Peyer's patch (tissue), 4 donors: Measurements from ENCODE around the gene KIFAP3. TPM values are rescaled to one million over a fixed set of nuclear protein-coding genes. Genes with fewer than 3 reads are reported as not detected.
"Not testable (repeated sequence)": the region's sequence is repeated elsewhere in the genome, so short reads cannot be mapped to it uniquely, and the experiment has no call there.

ENCODE experiments used
- DNase-seq, 3 donors: peaks; one replicate each; pipeline ENCODE4 v3.0.0-alpha.2; 2017 to 2019
- H3K27ac ChIP-seq, 4 donors: fragments of 200-600 bp; sonication (generic); one replicate each; pipeline ENCODE4 v1.5.1; 2016 to 2019
- H3K27me3 ChIP-seq, 2 donors: fragments of 200-600 bp; sonication (generic); one replicate each; pipeline ENCODE4 v1.5.1; 2019
- H3K36me3 ChIP-seq, 3 donors: fragments of 200-600 bp; sonication (generic); one replicate each; pipeline ENCODE4 v1.5.1; 2016 to 2019
- H3K4me1 ChIP-seq, 4 donors: fragments of 200-600 bp; sonication (generic); one replicate each; pipeline ENCODE4 v1.5.1; 2016 to 2019
- H3K4me3 ChIP-seq, 4 donors: fragments of 200-600 bp; sonication (generic); 1 replicate in 3 of 4; 2 replicates in 1 of 4; pipeline ENCODE4 v1.5.1; 2016 to 2019; ENCODE audit warnings: mild to moderate bottlenecking in 1 of 4
- H3K9me3 ChIP-seq, 4 donors: fragments of 200-600 bp; sonication (generic); one replicate each; pipeline ENCODE4 v1.5.1; 2016 to 2019; ENCODE audit warnings: mild to moderate bottlenecking in 1 of 4
- CTCF ChIP-seq, 6 experiments: fragments of 450-650 bp in 4 of 6; fragments of 200-600 bp in 2 of 6; sonication (generic) in 1 of 6; IDR thresholded peaks; one replicate each; pipeline ENCODE4 v1.5.1; 2017 to 2019; ENCODE audit warnings: antibody characterized with exemption in 6 of 6, mild to moderate bottlenecking in 3 of 6, moderate library complexity in 1 of 6
- POLR2A ChIP-seq, 2 donors: fragments of 450-650 bp; IDR thresholded peaks; one replicate each; pipeline ENCODE4 v1.5.1; 2017; ENCODE audit warnings: antibody characterized with exemption in 2 of 2, mild to moderate bottlenecking in 2 of 2, moderate library complexity in 2 of 2
- total RNA-seq, 4 donors: library from RNA; depleted of rRNA; stranded (reverse); fragments of >200 nt; gene quantifications; one replicate each; pipeline ENCODE4 v1.1.0, GENCODE V29; 2016

The KIFAP3 gene
- total RNA-seq, 4 donors from 2014 or later, result 22.9 to 39.7 (median 25.9) TPM

GRCh38 chr1:170077926-170078325 lies 3.4 kb upstream of the KIFAP3 start:
- no peak overlapping the region for H3K4me3 ChIP-seq
- no peak for DNase-seq
- no peaks in the 10 kb centered on the region for H3K27me3 ChIP-seq
- no peak overlapping the region for H3K27ac ChIP-seq
- TF ChIP-seq POLR2A (IDR thresholded peaks at IDR 0.05), result no peak
- no peak for TF ChIP-seq CTCF (IDR thresholded peaks at IDR 0.05)
- H3K9me3 ChIP-seq, result peaks cover 0 to 5% (median 0%) of the 10 kb centered on the region in 4 donors
- peaks cover 0 to 13% (median 4%) of the 10 kb centered on the region in 4 donors for H3K4me1 ChIP-seq
- no peaks in the 10 kb centered on the region for H3K36me3 ChIP-seq

- not testable (repeated sequence) for H3K9me3 ChIP-seq, DNase-seq, H3K27ac ChIP-seq, H3K4me3 ChIP-seq, H3K27me3 ChIP-seq, H3K36me3 ChIP-seq
- H3K4me1 ChIP-seq, result peaks cover 0 to 13% (median 6%) of the 10 kb centered on the region in 4 donors
Observed at GRCh38 chr1:170076952-170077351, 2.5 kb upstream of the KIFAP3 start.

GRCh38 chr1:170076199-170076598 lies 1.7 kb upstream of the KIFAP3 start:
- peaks cover 0 to 5% (median 0%) of the 10 kb centered on the region in 4 donors for H3K9me3 ChIP-seq
- peaks cover 0 to 13% (median 6%) of the 10 kb centered on the region in 4 donors for H3K4me1 ChIP-seq
- no peak overlapping the region for H3K27ac ChIP-seq
- no peak for DNase-seq
- no peak for TF ChIP-seq POLR2A (IDR thresholded peaks at IDR 0.05)
- TF ChIP-seq CTCF (IDR thresholded peaks at IDR 0.05), result no peak
- no peak overlapping the region for H3K4me3 ChIP-seq
- no peaks in the 10 kb centered on the region for H3K36me3 ChIP-seq
- H3K27me3 ChIP-seq, result no peaks in the 10 kb centered on the region

- H3K36me3 ChIP-seq, result no peaks in the 10 kb centered on the region
- no peak for DNase-seq
- H3K27ac ChIP-seq, result peak overlapping the region; percentile 38 to 80 (median 76)
- peaks cover 0 to 13% (median 6%) of the 10 kb centered on the region in 4 donors for H3K4me1 ChIP-seq
- no peaks in the 10 kb centered on the region for H3K27me3 ChIP-seq
- TF ChIP-seq CTCF (IDR thresholded peaks at IDR 0.05) (no peak), POLR2A (IDR thresholded peaks at IDR 0.05) (no peak)
- H3K4me3 ChIP-seq, result peak overlapping the region; percentile 47 to 69 (median 57)
- peaks cover 0 to 5% (median 0%) of the 10 kb centered on the region in 4 donors for H3K9me3 ChIP-seq
Observed at GRCh38 chr1:170075186-170075585, 691 bp upstream of the KIFAP3 start.

GRCh38 chr1:170073893-170074249 lies 624 bp downstream of the KIFAP3 start:
- H3K27ac ChIP-seq, result peak overlapping the region; percentile 68 to 80 (median 76)
- no peaks in the 10 kb centered on the region for H3K36me3 ChIP-seq
- H3K4me1 ChIP-seq, result peaks cover 0 to 13% (median 6%) of the 10 kb centered on the region in 4 donors
- no peak for DNase-seq
- peaks cover 0 to 2% (median 0%) of the 10 kb centered on the region in 4 donors for H3K9me3 ChIP-seq
- TF ChIP-seq CTCF (IDR thresholded peaks at IDR 0.05) (no peak), POLR2A (IDR thresholded peaks at IDR 0.05) (no peak)
- H3K27me3 ChIP-seq, result no peaks in the 10 kb centered on the region
- H3K4me3 ChIP-seq, result peak overlapping the region; percentile 47 to 69 (median 57)

GRCh38 chr1:170071378-170071777 lies 3.1 kb downstream of the KIFAP3 start:
- Histone ChIP-seq H3K27me3 (no peaks in the 10 kb centered on the region), H3K27ac (no peak overlapping the region), H3K4me1 (peaks cover 0 to 25% (median 7%) of the 10 kb centered on the region in 4 donors), H3K4me3 (no peak overlapping the region), H3K36me3 (no peaks in the 10 kb centered on the region), H3K9me3 (no peaks in the 10 kb centered on the region)
- DNase-seq, result no peak
- TF ChIP-seq POLR2A (IDR thresholded peaks at IDR 0.05) (no peak), CTCF (IDR thresholded peaks at IDR 0.05) (no peak)
